ENCODE results near the gene ATG5.

GRCh38 chr6:106270414-106270813 lies 55.1 kb downstream of the ATG5 start:
- TF ChIP-seq CTCF (IDR thresholded peaks at IDR 0.05) (no peak), EZH2 (IDR thresholded peaks at IDR 0.05; ENCODE audit: borderline replicate concordance, insufficient read depth, low read depth, low read length, poor library complexity, severe bottlenecking) (no peak)

Measured in B cell (primary cell).